Activated CD4-positive, alpha-beta T cell treated with anti-CD3 and anti-CD28 coated beads, Interleukin-2, Interleukin-6, amounts not matched to agents 100 ng/mL and 50 ng/mL, durations not matched to agents 16 hours and 8 hours (primary cell): ENCODE data around the gene MSTO1.
"Not testable (repeated sequence)": the region's sequence is repeated elsewhere in the genome, so short reads cannot be mapped to it uniquely, and the experiment has no call there.

Source experiments
- DNase-seq: peaks from one replicate; pipeline ENCODE4 v3.0.0-alpha.2; 2020

The MSTO1 gene

GRCh38 chr1:155622191-155622590 lies 12.2 kb downstream of the MSTO1 start:
- no peak for DNase-seq

DNA sequence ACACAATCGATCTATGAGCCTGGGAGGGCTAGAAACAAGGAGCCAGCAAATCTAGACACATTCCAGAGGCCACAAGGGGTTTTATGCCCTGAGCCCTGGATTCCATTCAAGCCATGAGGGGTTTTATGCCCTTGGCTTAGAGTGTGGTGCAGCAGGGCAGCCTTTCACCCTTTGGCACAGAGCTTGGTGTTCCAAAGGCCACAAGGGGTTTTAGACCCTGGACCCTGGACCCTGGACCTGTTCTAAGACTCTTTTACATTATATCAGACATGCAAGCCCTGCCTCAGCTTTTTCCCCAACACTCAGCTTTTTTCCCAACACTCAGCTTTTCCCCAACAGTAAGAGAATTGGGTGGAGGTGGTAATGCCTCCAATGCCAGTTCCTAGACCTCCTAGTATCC lies 13.3 kb downstream of the MSTO1 start:
- no peak for DNase-seq

DNA sequence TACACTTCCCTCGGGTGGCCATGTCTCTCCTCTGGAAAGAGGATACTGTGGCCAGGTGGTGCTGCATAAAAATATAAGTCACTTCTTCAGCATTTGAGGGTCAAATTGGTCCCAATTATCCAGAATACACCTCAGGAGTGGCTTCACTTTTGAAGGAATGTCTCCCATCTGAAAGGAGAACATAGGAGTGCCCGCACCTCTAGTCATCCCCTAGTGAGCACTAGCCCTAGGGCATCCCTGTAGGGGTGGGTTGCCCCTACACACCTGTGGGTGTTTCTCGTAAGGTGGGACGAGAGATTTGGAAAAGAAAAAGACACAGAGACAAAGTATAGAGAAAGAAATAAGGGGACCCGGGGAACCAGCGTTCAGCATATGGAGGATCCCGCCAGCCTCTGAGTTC lies 16.4 kb downstream of the MSTO1 start:
- not testable (repeated sequence) for DNase-seq

DNA sequence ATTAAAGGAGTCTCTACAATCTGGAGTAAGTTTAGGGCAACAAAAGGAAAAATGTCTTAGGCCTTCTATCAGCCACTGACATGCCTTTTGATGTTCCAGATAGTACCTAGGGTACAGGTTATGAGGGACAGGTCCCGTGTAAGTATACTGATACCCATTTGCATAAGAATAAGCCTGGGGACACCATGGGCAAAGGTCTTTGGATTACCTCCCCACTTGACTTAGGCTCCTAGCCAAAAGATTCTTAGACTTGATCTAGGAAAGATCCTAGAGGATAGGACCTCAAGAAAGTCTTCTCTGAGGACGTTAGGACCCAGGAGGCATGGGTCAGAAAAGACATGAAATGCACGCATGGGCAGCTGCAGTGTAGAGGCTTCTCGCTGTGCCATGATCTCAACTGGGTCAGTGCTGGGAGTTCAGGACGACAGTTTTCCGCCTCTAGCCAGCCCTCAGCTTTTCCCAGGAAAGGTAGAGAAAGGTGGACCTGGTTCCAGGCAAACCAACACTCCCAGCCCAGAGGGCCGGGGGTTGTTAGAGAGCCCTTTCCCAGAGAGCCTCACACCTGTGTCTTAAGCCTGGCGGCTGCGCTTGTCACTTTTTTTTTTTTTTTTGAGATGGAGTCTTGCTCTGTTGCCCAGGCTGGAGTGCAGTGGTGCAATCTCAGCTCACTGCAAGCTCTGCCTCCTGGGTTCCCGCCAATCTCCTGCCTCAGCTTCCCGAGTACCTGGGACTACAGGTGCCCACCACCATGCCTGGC lies 26.6 kb downstream of the MSTO1 start:
- DNase-seq, result no peak

GRCh38 chr1:155640367-155640766 lies 30.3 kb downstream of the MSTO1 start:
- no peak for DNase-seq

DNA sequence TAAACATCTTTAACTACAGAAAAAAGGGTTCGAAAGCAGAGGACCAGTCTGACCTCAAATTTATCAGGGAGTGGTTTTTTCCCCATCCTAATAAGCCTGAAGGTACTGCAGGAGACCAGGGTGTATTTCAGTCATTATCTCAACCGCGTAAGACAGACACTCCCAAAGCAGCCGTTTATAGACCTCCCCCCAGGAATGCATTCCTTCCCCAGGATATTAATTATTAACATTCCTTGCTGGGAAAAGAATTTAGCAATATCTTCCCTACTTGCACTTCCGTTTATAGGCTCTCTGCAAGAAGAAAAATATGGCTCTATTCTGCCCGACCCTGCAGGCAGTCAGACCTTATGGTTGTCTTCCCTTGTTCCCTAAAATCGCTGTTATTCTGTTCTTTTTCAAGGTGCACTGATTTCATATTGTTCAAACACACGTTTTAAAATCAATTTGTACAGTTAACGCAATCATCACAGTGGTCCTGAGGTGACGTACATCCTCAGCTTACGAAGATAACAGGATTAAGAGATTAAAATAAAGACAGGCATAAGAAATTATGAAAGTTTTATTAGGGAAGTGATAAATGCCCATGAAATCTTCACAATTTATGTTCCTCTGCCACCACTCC lies 32.7 kb downstream of the MSTO1 start:
- not testable (repeated sequence) for DNase-seq

- DNase-seq, result no peak
These were observed 33.2 kb downstream of the MSTO1 start for GRCh38 chr1:155643230-155643629.

DNA sequence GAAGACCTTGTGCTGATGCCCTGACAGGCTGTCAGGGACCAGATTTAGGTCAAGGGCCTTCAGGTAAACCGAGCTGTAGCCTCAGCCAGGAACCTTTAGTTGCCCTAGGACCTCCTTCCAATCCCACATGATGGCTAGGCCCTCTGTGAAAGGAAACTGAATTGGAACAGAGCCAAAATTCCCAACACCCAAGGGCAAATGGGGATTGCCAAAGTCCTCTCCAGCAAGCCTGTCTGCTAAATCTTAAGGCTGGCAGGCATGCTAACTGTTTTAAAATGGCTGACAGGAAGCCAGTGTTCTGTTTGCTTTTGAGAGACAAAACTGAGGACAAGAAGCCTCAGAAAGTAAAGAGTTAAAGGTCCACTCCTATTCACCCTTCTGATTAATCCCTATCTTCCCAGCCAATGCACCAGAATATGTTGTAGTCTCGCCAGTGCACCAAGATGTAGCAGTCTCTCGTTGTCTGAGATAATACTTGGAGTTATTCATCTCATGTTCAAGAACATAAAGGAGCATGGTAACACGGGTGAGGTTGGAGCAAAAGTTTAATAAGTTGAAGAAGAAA lies 35.1 kb downstream of the MSTO1 start:
- no peak for DNase-seq

DNA sequence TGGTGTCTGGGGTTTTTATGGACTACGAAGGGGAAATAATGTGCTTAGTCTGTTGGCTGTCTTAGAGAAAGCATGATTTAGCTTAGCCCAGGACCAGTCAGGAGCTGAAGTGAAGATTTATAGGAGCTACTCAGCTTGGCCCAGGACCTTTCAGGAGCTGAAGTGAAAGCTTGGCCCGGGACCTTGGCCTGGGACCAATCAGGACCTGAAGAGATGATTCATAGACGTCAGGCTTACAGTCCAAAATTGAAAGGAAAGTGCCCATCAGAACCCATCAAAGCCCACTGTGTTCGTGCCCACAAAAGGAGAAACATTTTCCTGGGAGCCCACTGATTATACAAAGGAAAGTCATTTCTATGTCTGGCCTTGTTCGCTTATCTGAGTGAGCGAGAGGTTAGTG lies 35.6 kb downstream of the MSTO1 start:
- no peak for DNase-seq

DNA sequence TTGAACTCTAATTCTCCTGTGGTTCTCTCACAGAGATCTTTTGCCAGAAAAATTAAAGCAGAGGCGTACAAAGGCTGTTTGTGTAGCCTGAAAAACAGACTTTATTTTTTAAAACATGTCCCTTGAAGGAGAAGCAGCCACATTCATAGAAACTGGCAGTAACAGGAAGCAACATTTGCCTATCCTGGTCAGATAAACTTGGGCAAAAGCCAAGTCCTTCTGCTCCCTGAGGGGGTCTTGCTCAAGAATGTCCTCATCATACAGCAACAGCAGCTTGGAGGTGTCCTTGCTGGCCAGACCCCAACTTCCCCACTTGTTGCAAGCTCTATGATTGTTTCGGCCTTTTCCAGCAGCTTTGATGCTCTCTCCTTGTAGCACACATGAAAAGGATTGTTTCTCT lies 36.3 kb downstream of the MSTO1 start:
- DNase-seq, result no peak

GRCh38 chr1:155648207-155649147 lies 38.5 kb downstream of the MSTO1 start:
- no peak for DNase-seq

GRCh38 chr1:155649676-155650075 lies 39.7 kb downstream of the MSTO1 start:
- DNase-seq, result no peak

- DNase-seq, result no peak
These were observed 40.3 kb downstream of the MSTO1 start for GRCh38 chr1:155650231-155650757.

- no peak for DNase-seq
These were observed 42.0 kb downstream of the MSTO1 start for GRCh38 chr1:155651861-155652661.

DNA sequence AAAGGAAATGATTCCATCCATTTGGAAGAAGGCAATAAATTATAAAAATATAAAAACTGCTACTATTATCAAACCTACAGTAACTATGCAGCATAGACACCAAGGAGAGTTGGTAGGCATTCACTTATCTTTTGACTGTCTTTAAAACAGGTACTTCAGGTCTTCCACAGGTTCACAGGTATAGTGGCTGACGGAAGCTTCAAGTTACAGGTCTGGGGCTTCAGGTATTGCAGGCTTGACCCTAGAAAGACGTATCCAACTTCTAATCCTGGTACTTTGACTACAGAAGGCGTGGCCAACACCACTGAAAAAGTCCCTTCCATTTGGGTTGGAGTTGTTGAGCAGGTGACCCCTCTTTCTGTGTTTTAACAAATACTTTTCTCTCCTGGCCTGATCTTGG lies 42.9 kb downstream of the MSTO1 start:
- DNase-seq, result no peak

DNA sequence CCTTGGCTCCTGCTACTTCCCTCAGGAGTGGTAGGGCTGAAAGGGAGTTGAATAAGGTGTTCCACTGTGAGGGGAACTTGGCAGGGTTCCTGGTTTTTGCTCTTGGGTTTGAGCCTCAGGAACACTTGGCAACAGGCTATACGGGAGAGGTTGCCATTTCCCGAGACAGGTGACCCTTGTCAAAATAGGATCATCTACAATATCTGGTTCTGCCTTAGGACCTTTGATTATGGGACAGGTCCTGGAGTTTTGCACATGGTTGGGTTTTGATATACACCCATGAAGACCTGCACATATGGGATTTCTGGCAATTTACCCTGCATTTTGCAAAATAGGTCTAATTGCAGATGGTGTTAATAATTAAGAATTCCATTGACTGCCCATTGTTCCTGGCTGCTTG lies 47.4 kb downstream of the MSTO1 start:
- no peak for DNase-seq

- not testable (repeated sequence) for DNase-seq
These were observed 51.2 kb downstream of the MSTO1 start for GRCh38 chr1:155661239-155661638.
